ENCODE measurements around the gene PRR5L. TPM values are rescaled to one million over a fixed set of nuclear protein-coding genes. Genes with fewer than 3 reads are reported as not detected.
A peak's percentile ranks its signal among the peaks of the same experiment; 100 is the strongest.

PRR5L gene
- total and polyA plus RNA-seq, 2 experiments from 2014 or later = 0.70 to 2.6 TPM

DNA sequence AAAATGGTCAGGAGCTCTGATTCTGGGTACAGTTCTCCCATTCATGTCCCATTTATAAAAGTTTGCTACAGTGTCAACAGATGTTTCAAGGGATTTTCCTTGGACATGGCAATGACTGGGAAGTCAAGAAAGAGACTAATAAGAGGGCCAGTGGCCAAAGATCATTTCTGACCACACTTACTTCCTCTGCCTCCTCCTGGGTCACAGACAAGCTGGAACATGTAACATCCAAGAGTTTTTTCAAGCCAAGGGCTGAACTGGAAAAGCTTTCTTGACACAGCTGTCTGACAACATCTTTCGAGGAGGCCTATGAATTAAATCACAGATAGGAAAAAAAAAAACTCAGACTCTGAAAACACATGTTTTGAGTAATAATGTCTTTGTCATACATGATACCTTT, 15.6 kb upstream of the PRR5L start:
- TF ChIP-seq, protein P1, sequence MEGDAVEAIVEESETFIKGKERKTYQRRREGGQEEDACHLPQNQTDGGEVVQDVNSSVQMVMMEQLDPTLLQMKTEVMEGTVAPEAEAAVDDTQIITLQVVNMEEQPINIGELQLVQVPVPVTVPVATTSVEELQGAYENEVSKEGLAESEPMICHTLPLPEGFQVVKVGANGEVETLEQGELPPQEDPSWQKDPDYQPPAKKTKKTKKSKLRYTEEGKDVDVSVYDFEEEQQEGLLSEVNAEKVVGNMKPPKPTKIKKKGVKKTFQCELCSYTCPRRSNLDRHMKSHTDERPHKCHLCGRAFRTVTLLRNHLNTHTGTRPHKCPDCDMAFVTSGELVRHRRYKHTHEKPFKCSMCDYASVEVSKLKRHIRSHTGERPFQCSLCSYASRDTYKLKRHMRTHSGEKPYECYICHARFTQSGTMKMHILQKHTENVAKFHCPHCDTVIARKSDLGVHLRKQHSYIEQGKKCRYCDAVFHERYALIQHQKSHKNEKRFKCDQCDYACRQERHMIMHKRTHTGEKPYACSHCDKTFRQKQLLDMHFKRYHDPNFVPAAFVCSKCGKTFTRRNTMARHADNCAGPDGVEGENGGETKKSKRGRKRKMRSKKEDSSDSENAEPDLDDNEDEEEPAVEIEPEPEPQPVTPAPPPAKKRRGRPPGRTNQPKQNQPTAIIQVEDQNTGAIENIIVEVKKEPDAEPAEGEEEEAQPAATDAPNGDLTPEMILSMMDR (IDR thresholded peaks at IDR 0.05; ENCODE audit: low read depth, low read length) = no peak

DNA sequence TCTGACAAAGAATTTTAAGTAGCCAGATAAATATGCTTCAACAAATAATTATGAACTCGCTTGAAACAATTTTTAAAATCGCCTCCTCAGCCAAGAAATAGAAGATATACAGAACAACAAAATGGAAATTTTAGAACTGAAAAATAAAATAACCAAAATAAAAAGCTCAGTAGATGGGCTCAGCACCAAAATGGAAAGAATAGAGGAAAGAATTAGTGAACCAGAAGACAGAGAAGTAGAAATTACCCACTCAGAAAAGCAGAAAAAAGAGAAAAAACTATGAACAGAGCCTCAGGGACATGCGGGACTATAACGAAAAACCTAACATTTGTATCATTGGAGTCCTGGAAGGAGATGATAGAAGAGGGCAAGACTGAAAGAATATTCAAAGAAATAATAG, 14.2 kb upstream of the PRR5L start:
- Histone ChIP-seq H3K36me3 (no peaks in the 10 kb centered on the region), H3K4me1 (ENCODE audit: low read depth) (no peaks in the 10 kb centered on the region), H3K27me3 (no peaks in the 10 kb centered on the region), H3K9me3 (ENCODE audit: low read depth) (no peaks in the 10 kb centered on the region), H3K4me3 (no peak overlapping the region), H3K27ac (no peak overlapping the region)
- DNase-seq (ENCODE audit: low read depth in 1 of 2, low spot score in 1 of 2) = no peak
- TF ChIP-seq, protein P1 (IDR thresholded peaks at IDR 0.05; ENCODE audit: low read depth, low read length) = no peak

More for the DNA sequence above, 15.6 kb upstream of the PRR5L start:
- H3K9me3 ChIP-seq (ENCODE audit: low read depth) = no peaks in the 10 kb centered on the region
- DNase-seq (ENCODE audit: low read depth in 1 of 2, low spot score in 1 of 2) = peak in 1 of 2 donors; percentile 30
- H3K27ac ChIP-seq = no peak overlapping the region
- no peaks in the 10 kb centered on the region for H3K4me1 ChIP-seq (ENCODE audit: low read depth)
- no peaks in the 10 kb centered on the region for H3K27me3 ChIP-seq
- H3K36me3 ChIP-seq = no peaks in the 10 kb centered on the region
- H3K4me3 ChIP-seq = no peak overlapping the region

DNA sequence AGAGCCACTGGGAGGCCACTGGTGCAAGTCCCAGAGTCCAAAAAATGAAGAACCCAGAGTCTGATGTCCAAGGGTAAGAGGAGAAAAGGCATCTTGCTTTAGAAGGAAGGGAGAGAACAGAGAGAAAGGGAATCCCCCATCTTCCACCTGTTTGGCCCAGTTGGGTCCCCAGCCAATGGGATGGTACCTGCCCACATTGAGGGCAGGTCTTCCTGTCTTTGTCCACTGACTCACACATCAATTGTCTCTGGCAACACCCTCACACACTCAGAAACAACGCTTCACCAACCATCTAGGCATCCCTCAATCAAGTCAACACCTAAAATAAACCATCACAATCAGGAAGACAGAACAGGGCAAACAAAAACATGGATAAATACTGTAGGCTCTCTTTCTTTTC, 13.2 kb upstream of the PRR5L start:
- Histone ChIP-seq H3K4me3 (no peak overlapping the region), H3K27ac (no peak overlapping the region), H3K36me3 (no peaks in the 10 kb centered on the region), H3K9me3 (ENCODE audit: low read depth) (no peaks in the 10 kb centered on the region), H3K27me3 (no peaks in the 10 kb centered on the region), H3K4me1 (ENCODE audit: low read depth) (no peaks in the 10 kb centered on the region)
- DNase-seq (ENCODE audit: low read depth in 1 of 2, low spot score in 1 of 2) = no peak
- TF ChIP-seq, protein P1 (IDR thresholded peaks at IDR 0.05; ENCODE audit: low read depth, low read length) = no peak

DNA sequence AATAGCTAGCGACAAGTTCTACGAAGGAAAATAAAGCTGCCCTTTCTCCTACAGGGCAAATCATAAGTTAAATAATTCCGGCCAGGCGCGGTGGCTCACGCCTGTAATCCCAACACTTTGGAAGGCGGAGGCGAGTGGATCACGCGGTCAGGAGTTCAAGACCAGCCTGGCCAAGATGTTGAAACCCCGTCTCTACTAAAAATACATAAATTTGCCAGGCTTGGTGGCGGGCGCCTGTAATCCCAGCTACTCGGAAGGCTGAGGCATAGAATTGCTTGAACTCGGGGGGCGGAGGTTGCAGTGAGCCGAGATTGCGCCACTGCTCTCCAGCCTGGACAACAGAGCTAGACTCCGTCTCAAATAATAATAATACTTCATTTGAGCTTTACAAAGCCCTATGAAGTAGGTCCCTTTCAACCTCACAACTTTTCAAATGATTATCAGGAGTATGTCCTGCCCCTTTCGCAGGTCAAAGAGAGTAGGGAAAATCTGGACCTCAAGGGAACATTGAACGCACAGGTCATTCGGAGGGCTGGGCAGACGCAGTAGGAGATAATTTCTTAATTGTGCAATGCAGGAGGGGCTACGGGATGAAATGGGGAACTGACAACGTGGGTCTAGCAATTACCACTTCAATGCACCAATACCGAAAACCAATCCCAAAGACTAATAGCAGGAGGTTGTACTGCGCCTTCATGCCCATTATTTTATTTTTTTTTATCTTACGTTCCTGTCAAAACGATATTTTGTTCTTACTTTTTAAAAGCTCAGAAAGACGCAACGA, 7.5 kb upstream of the PRR5L start:
- peak overlapping the region; percentile 61 for H3K27ac ChIP-seq
- H3K9me3 ChIP-seq (ENCODE audit: low read depth) = no peaks in the 10 kb centered on the region
- H3K36me3 ChIP-seq = no peaks in the 10 kb centered on the region
- DNase-seq (ENCODE audit: low read depth in 1 of 2, low spot score in 1 of 2) = peak; percentile 4 to 27
- TF ChIP-seq, protein P1 (IDR thresholded peaks at IDR 0.05; ENCODE audit: low read depth, low read length) = no peak
- H3K27me3 ChIP-seq = peaks cover 19% of the 10 kb centered on the region
- peak overlapping the region; percentile 72 for H3K4me3 ChIP-seq
- H3K4me1 ChIP-seq (ENCODE audit: low read depth) = peaks cover 4% of the 10 kb centered on the region

DNA sequence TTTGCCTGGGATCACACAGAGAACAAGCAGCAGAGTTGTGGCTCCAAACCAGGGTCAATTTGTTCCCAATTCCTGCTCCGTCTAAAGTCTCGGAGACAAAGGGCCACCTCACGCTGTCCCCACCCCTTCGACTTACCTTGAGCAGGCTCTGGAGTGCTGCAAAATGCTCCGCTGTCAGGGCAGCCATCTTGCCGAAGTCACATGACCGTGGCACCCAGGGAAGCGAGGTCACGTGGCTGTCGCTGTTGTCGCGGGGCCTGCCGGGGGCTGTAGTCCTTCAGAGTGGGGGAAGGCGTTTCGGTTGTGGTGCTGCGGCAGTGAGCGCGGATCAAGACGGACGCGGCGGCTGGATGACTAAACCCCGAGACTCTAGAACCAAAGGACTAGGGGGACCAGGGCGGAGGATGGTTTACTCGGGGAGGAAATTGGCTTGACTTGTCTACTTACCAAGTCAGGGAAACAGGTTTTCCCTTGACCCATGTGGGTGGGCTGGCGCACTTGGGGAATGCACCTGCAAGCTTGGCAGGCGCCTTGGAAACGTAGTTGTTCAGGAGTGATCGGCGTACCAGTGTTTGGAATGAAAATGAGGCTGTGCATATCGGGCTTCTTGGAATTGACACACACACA, 6.7 kb upstream of the PRR5L start, which contains the start of gene COMMD9:
Gene COMMD9, minus strand, starts transcription at position 199 of the 627 bp plus-strand sequence. Its CDS starts 12 bp downstream, at position 187.
- peak within 1 kb of the TSS; percentile 61 for H3K27ac ChIP-seq
- H3K4me1 ChIP-seq (ENCODE audit: low read depth) = peaks cover 4% of the 10 kb centered on the region
- TF ChIP-seq, protein P1 (IDR thresholded peaks at IDR 0.05; ENCODE audit: low read depth, low read length) = no peak
- H3K4me3 ChIP-seq = peak within 1 kb of the TSS; percentile 72
- no peaks in the 10 kb centered on the region for H3K9me3 ChIP-seq (ENCODE audit: low read depth)
- peak; percentile 94 to 95 for DNase-seq (ENCODE audit: low read depth in 1 of 2, low spot score in 1 of 2)
- H3K27me3 ChIP-seq = peaks cover 19% of the 10 kb centered on the region
- H3K36me3 ChIP-seq = no peaks in the 10 kb centered on the region
